HFFc6 (cell line): Measurements from ENCODE around the gene SIX5. TPM values are rescaled to one million over a fixed set of nuclear protein-coding genes. Genes with fewer than 3 reads are reported as not detected.

Source experiments
- DNase-seq: peaks from one replicate; pipeline ENCODE4 v3.0.0-alpha.2; 2018
- H3K27ac Mint-ChIP-seq: 2 replicates; pipeline ENCODE4 v1.8.0; 2020; ENCODE audit warnings: mild to moderate bottlenecking, mixed read lengths
- H3K27me3 Mint-ChIP-seq: 2 replicates; pipeline ENCODE4 v1.8.0; 2021; ENCODE audit warnings: mild to moderate bottlenecking, moderate library complexity, mixed read lengths; ENCODE audit not compliant: insufficient read depth
- H3K36me3 Mint-ChIP-seq: 2 replicates; pipeline ENCODE4 v1.8.0; 2021; ENCODE audit warnings: low read depth, mixed read lengths
- H3K4me1 Mint-ChIP-seq: 2 replicates; pipeline ENCODE4 v1.8.0; 2020; ENCODE audit warnings: low read depth, mixed read lengths
- H3K4me3 Mint-ChIP-seq: 2 replicates; pipeline ENCODE4 v1.8.0; 2020; ENCODE audit warnings: mild to moderate bottlenecking, moderate library complexity, mixed read lengths
- H3K9me3 Mint-ChIP-seq: 2 replicates; pipeline ENCODE4 v1.8.0; 2020; ENCODE audit warnings: mild to moderate bottlenecking, mixed read lengths
- total RNA-seq, 6 experiments: library from RNA; stranded (reverse); fragmentation: NEBNext Ultra II Directional; extraction: Animal tissue kit (Norgen Biotek cat#: 25700); gene quantifications; 2 replicates in 1 of 6; 3 replicates in 5 of 6; pipeline ENCODE4 v1.2.3, GENCODE V29; 2021
- TF ChIP-seq, protein P1 (sequence below): fragments of 200-600 bp; sonication (generic); IDR thresholded peaks from 2 replicates; pipeline ENCODE4 v1.5.0; 2021; ENCODE audit warnings: antibody characterized with exemption, mild to moderate bottlenecking

The SIX5 gene
- total RNA-seq, 6 experiments from 2014 or later: 14.0 to 15.1 (median 14.4) TPM

DNA sequence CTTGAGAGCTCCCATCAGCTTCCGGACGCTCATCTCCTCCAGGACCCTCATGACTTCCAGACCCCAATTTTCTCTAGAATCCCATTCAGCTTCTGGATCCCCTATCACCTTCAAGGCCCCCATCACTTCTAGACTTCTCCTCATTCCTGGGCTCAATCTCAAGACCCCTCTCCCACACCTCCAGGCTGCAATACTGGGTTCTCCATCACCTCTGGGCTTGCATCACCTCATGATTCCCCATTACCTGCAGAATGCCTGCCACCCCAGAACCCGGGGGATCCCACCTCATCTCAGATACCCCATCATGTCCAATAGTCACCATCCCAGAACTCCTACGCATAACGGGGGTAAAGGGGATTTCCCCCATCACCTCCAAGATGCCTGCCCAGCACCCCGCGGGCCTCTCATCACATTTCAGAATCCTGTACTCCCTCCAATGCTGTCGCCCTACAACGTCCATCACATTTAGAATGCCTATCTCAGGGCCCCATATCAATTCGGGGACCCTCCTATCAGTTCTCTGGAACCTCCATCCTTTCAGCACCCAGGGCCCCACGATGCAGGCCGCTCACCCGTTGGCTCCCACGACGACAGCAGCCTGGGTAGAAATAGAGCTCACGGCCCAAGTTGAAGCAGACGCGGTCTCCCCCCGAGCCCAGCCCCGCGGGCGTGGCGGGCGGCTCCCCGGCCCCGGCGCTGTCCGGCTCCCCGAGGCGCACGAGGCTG, 22.9 kb upstream of the SIX5 start:
- TF ChIP-seq, protein P1, sequence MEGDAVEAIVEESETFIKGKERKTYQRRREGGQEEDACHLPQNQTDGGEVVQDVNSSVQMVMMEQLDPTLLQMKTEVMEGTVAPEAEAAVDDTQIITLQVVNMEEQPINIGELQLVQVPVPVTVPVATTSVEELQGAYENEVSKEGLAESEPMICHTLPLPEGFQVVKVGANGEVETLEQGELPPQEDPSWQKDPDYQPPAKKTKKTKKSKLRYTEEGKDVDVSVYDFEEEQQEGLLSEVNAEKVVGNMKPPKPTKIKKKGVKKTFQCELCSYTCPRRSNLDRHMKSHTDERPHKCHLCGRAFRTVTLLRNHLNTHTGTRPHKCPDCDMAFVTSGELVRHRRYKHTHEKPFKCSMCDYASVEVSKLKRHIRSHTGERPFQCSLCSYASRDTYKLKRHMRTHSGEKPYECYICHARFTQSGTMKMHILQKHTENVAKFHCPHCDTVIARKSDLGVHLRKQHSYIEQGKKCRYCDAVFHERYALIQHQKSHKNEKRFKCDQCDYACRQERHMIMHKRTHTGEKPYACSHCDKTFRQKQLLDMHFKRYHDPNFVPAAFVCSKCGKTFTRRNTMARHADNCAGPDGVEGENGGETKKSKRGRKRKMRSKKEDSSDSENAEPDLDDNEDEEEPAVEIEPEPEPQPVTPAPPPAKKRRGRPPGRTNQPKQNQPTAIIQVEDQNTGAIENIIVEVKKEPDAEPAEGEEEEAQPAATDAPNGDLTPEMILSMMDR: no peak
- peaks cover 36% of the 10 kb centered on the region for H3K36me3 Mint-ChIP-seq
- peak overlapping the region; percentile 90 for H3K27ac Mint-ChIP-seq
- no peaks in the 10 kb centered on the region for H3K9me3 Mint-ChIP-seq
- H3K4me1 Mint-ChIP-seq: peaks cover 27% of the 10 kb centered on the region
- DNase-seq: no peak
- peaks cover 2% of the 10 kb centered on the region for H3K27me3 Mint-ChIP-seq
- peak overlapping the region; percentile 99 for H3K4me3 Mint-ChIP-seq

DNA sequence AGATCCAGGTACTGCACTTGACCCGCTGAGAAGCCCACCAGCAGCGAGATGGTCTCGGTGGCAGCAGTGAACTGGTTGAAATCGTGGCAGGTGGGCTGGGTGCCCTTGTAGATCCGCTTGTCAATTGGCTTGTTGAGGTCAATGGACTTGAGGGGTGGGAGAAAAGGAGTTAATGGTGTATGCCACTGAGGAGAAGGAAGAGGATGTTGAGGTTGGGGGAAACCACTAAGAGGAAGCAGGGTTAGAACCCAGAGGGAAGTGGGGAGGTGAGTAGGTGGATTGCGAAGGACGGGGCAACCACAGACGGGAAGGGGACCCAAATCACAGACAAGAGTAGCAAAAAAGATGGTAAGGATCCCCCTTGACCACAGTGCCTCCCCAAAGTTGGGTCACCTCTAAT, 21.9 kb upstream of the SIX5 start:
- Mint-ChIP-seq H3K27me3 (peaks cover 2% of the 10 kb centered on the region), H3K9me3 (no peaks in the 10 kb centered on the region), H3K4me3 (peak overlapping the region; percentile 99), H3K4me1 (peaks cover 27% of the 10 kb centered on the region), H3K27ac (peak overlapping the region; percentile 90), H3K36me3 (peaks cover 36% of the 10 kb centered on the region)
- DNase-seq: no peak
- TF ChIP-seq, protein P1: no peak

DNA sequence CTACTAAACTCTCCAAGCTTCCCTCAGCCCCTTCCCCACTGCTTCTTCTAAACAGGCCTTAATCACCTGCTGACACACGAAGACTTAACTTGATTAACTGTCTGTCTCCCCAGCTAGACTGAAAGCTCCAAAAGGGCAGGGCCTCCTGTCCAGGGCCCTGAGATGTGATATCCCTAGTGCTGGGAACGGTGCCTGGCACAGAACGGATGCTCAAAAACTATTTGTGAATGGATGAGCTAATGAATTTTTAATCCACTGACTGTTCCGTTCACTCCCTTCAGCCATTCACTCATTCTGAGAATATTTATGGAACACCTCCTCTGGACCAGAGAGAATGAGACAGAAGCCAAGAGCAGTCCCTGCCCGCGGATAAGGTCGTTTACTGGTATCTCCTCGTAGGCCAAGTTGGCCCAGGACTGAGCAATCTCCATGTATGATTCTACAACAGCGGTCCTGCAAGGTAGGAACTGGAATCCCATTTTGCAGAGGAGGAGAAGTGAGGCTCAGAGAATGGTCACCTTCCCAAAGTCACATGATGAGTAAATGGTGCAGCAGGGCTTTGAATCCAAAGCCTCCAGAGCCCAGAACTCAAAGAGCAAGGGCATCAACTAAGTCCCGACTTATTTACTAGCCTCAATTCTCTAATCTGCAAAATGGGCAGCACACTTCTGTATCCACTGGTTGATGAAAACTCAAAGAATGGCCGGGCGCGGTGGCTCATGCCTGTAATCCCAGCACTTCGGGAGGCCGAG, 20.2 kb upstream of the SIX5 start:
- Mint-ChIP-seq H3K4me1 (peaks cover 36% of the 10 kb centered on the region), H3K9me3 (no peaks in the 10 kb centered on the region), H3K4me3 (no peak overlapping the region), H3K36me3 (peaks cover 36% of the 10 kb centered on the region), H3K27ac (no peak overlapping the region), H3K27me3 (peaks cover 2% of the 10 kb centered on the region)
- TF ChIP-seq, protein P1: no peak
- DNase-seq: no peak

DNA sequence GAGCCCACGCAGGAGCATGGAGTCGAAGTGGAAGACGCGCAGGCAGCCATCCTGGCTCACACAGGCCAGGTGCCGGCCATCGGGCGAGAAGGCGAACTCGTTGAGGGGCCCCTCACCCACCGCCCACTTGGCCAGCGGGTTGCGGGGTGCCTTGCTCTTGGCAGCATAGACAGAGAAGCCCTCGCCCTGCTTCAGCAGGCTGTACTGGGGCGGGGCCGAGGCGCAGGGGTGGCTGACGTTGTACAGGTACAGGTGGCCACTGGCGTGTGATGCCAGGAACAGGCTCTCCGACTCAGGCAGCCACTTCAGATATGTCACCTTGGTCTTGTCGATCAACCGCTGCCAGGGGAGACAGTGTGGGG, 17.5 kb upstream of the SIX5 start:
- no peak for DNase-seq
- H3K27me3 Mint-ChIP-seq: peaks cover 4% of the 10 kb centered on the region
- H3K27ac Mint-ChIP-seq: no peak overlapping the region
- H3K36me3 Mint-ChIP-seq: peaks cover 34% of the 10 kb centered on the region
- TF ChIP-seq, protein P1: no peak
- no peaks in the 10 kb centered on the region for H3K9me3 Mint-ChIP-seq
- H3K4me3 Mint-ChIP-seq: no peak overlapping the region
- H3K4me1 Mint-ChIP-seq: peaks cover 37% of the 10 kb centered on the region

DNA sequence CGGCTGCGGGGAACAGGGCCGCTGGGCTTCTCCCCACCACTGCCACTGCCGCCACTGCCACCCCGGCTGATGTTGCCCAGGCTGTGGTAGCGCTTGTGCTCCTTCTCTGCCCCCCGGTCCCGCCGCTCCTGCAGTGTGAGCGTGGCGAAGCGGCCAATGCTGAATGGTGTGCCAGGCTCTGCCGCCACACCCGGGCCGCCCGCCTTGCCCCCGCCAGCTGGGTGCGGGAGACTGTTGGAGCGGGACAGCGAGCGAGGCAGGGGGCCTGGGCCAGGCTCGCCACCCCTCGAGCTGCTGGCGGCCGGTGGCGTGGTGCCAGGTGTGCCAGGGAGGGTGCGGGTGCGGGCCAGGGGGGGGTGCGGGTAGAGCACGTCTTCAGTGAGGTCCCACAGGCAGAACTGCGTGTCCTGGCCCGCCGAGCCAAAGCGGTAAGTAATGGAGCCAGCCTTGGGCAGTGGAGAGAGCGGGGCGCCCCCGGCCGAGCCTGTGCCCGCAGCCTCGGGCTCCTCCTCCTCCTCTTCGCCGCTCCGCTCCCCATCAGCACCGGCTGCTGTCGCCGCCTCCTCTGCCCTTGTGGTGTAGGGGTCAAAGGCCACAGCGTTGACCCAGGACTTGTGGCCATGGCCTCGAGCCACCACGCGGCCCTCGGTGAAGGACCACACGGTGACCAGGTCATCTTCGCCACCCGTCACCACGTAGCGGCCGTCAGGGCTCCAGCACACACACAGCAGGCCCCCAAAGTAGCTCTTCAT, 16.9 kb upstream of the SIX5 start:
- Mint-ChIP-seq H3K27me3 (peaks cover 4% of the 10 kb centered on the region), H3K27ac (no peak overlapping the region), H3K9me3 (no peaks in the 10 kb centered on the region), H3K4me3 (no peak overlapping the region), H3K36me3 (peaks cover 28% of the 10 kb centered on the region), H3K4me1 (peaks cover 35% of the 10 kb centered on the region)
- DNase-seq: no peak
- TF ChIP-seq, protein P1: no peak
